Neuronal stem cell (in vitro differentiated cells): ENCODE data around the gene RELB.
A peak's percentile ranks its signal among the peaks of the same experiment; 100 is the strongest.

Source experiments
- DNase-seq: peaks from one replicate; pipeline ENCODE4 v3.0.0-alpha.2; 2013; ENCODE audit warnings: low spot score
- H2AFZ ChIP-seq: one replicate; pipeline ENCODE4 v1.6.1; 2013; ENCODE audit warnings: mild to moderate bottlenecking, low read length, inconsistent platforms
- H2AK5ac ChIP-seq: 2 replicates; pipeline ENCODE4 v1.6.1; 2013; ENCODE audit warnings: low read depth, mild to moderate bottlenecking, inconsistent platforms, low read length, moderate library complexity, mixed read lengths
- H2BK120ac ChIP-seq: 2 replicates; pipeline ENCODE4 v1.6.1; 2013; ENCODE audit warnings: low read depth, mild to moderate bottlenecking, inconsistent platforms, low read length, moderate library complexity, mixed read lengths
- H2BK12ac ChIP-seq: one replicate; pipeline ENCODE4 v1.6.1; 2013; ENCODE audit warnings: low read length, inconsistent platforms
- H2BK15ac ChIP-seq: 2 replicates; pipeline ENCODE4 v1.6.1; 2013; ENCODE audit warnings: mild to moderate bottlenecking, low read length, inconsistent platforms, mixed read lengths
- H2BK5ac ChIP-seq: one replicate; pipeline ENCODE4 v1.6.1; 2013; ENCODE audit warnings: inconsistent platforms, mild to moderate bottlenecking, low read length, moderate library complexity
- H3K14ac ChIP-seq: one replicate; pipeline ENCODE4 v1.6.1; 2013; ENCODE audit warnings: low read length, inconsistent platforms
- H3K18ac ChIP-seq: 2 replicates; pipeline ENCODE4 v1.6.1; 2013; ENCODE audit warnings: low read length, inconsistent platforms
- H3K23ac ChIP-seq: 2 replicates; pipeline ENCODE4 v1.6.1; 2013; ENCODE audit warnings: low read depth, mild to moderate bottlenecking, mixed read lengths, low read length, inconsistent platforms; ENCODE audit not compliant: poor library complexity
- H3K27ac ChIP-seq: replicated peaks from 3 replicates; pipeline ENCODE4 v1.5.1; 2013; ENCODE audit warnings: low read length, inconsistent platforms
- H3K27me3 ChIP-seq, 3 experiments: 2 replicates each; pipeline ENCODE4 v1.6.1; 2013; ENCODE audit warnings: low read length in 3 of 3, mild to moderate bottlenecking in 2 of 3, inconsistent platforms in 1 of 3, low read depth in 1 of 3, mixed read lengths in 1 of 3, moderate library complexity in 1 of 3; ENCODE audit not compliant: control insufficient read depth in 3 of 3, insufficient read depth in 3 of 3
- H3K36me3 ChIP-seq, 2 donors: replicated peaks in 1 of 2; 2 replicates each; pipeline ENCODE4 v1.6.1; 2013; ENCODE audit warnings: low read length in 2 of 2; ENCODE audit not compliant: control insufficient read depth in 2 of 2, insufficient read depth in 2 of 2
- H3K4ac ChIP-seq: 2 replicates; pipeline ENCODE4 v1.6.1; 2013; ENCODE audit warnings: inconsistent platforms, mild to moderate bottlenecking, low read length, moderate library complexity
- H3K4me1 ChIP-seq, 2 donors: 1 replicate in 1 of 2; 2 replicates in 1 of 2; pipeline ENCODE4 v1.6.1; 2013; ENCODE audit warnings: low read length in 2 of 2, low read depth in 1 of 2; ENCODE audit not compliant: control insufficient read depth in 2 of 2, insufficient read depth in 1 of 2
- H3K4me2 ChIP-seq: one replicate; pipeline ENCODE4 v1.6.1; 2013; ENCODE audit warnings: mild to moderate bottlenecking, low read length, inconsistent platforms; ENCODE audit not compliant: insufficient read depth, poor library complexity, severe bottlenecking
- H3K4me3 ChIP-seq, 2 donors: 2 replicates each; pipeline ENCODE4 v1.5.1; 2013; ENCODE audit warnings: low read length in 2 of 2, mild to moderate bottlenecking in 2 of 2, inconsistent platforms in 1 of 2, moderate library complexity in 1 of 2
- H3K79me1 ChIP-seq: one replicate; pipeline ENCODE4 v1.6.1; 2013; ENCODE audit warnings: low read depth, mild to moderate bottlenecking, inconsistent platforms, low read length, moderate library complexity
- H3K9ac ChIP-seq: one replicate; pipeline ENCODE4 v1.6.1; 2013; ENCODE audit warnings: mild to moderate bottlenecking, low read depth, low read length, inconsistent platforms; ENCODE audit not compliant: poor library complexity
- H3K9me3 ChIP-seq, 2 donors: replicated peaks in 1 of 2; 2 replicates each; pipeline versions ENCODE3 to v1.6.1; 2013; ENCODE audit warnings: low read length in 2 of 2, mild to moderate bottlenecking in 2 of 2, inconsistent platforms in 1 of 2, low read depth in 1 of 2, mixed read lengths in 1 of 2, moderate library complexity in 1 of 2; ENCODE audit not compliant: control insufficient read depth in 2 of 2, insufficient read depth in 1 of 2
- H4K8ac ChIP-seq: one replicate; pipeline ENCODE4 v1.6.1; 2013; ENCODE audit warnings: low read depth, mild to moderate bottlenecking, inconsistent platforms, low read length, moderate library complexity
- H4K91ac ChIP-seq: one replicate; pipeline ENCODE4 v1.6.1; 2013; ENCODE audit warnings: low read length, low read depth, mild to moderate bottlenecking, inconsistent platforms; ENCODE audit not compliant: poor library complexity
- WGBS, 2 donors: extraction: QIAGEN DNeasy Blood & Tissue Kit; methylation state at CpG; one replicate each; pipeline ENCODE4 v1.1.7; 2013; ENCODE audit warnings: missing lambda C conversion rate in 2 of 2, mixed read lengths in 1 of 2; ENCODE audit not compliant: insufficient read length in 2 of 2, insufficient replicate concordance in 1 of 2; ENCODE audit errors: extremely low coverage in 2 of 2; 5-methylcytosine and 5-hydroxymethylcytosine counted together

Gene RELB

DNA sequence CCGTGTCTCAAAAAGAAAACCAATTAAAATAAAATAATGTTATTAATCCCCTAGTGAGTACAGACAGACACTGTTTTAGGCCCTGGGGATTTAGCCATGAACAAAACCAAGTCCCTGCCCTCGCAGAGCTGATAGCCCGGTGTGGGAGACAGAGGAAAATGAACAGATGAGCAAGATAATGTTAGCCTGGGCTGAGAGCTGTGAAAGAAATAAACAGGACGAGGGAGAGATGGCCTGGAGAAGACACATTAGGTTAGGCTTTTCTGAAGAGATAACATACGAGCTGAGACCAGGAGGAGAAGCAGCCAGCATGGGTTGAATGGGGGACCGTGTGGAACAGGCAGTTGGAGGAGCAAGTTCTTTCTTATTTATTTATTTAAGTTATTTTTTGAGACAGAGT, 9.0 kb downstream of the RELB start:
- no peak overlapping the region for H3K18ac ChIP-seq
- no peak overlapping the region for H2AK5ac ChIP-seq
- H4K8ac ChIP-seq: no peak overlapping the region
- DNase-seq: no peak
- H3K4me1 ChIP-seq: no peaks in the 10 kb centered on the region
- no peak overlapping the region for H3K4ac ChIP-seq
- no peak overlapping the region for H2AFZ ChIP-seq
- no peaks in the 10 kb centered on the region for H3K27me3 ChIP-seq
- H2BK120ac ChIP-seq: no peak overlapping the region
- H2BK15ac ChIP-seq: no peak overlapping the region
- no peak overlapping the region for H3K23ac ChIP-seq
- no peak overlapping the region for H3K27ac ChIP-seq
- H3K79me1 ChIP-seq: peaks cover 2% of the 10 kb centered on the region
- no peak overlapping the region for H3K9ac ChIP-seq
- no peak overlapping the region for H2BK5ac ChIP-seq
- no CpG with 5 or more reads among the region's 6 CpGs for WGBS, 2 donors
- H3K14ac ChIP-seq: no peak overlapping the region
- no peak overlapping the region for H3K4me3 ChIP-seq
- no peak overlapping the region for H2BK12ac ChIP-seq
- H4K91ac ChIP-seq: no peak overlapping the region
- no peaks in the 10 kb centered on the region for H3K36me3 ChIP-seq
- H3K9me3 ChIP-seq: no peaks in the 10 kb centered on the region
- H3K4me2 ChIP-seq: no peak overlapping the region

DNA sequence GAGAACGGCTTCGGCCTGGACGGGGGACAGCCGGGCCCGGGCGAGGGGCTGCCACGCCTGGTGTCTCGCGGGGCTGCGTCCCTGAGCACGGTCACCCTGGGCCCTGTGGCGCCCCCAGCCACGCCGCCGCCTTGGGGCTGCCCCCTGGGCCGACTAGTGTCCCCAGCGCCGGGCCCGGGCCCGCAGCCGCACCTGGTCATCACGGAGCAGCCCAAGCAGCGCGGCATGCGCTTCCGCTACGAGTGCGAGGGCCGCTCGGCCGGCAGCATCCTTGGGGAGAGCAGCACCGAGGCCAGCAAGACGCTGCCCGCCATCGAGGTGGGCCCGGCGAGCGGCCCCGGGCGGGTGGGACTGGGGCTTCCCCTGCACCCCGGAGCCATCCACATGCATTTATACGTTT, 10.7 kb downstream of the RELB start:
- H3K4me3 ChIP-seq: no peak overlapping the region
- peaks cover 2% of the 10 kb centered on the region for H3K79me1 ChIP-seq
- H3K36me3 ChIP-seq: no peaks in the 10 kb centered on the region
- no peak overlapping the region for H4K91ac ChIP-seq
- WGBS, 2 donors: no CpG with 5 or more reads among the region's 42 CpGs
- H4K8ac ChIP-seq: no peak overlapping the region
- H3K14ac ChIP-seq: no peak overlapping the region
- H3K27ac ChIP-seq: no peak overlapping the region
- H3K23ac ChIP-seq: no peak overlapping the region
- H3K9ac ChIP-seq: no peak overlapping the region
- no peak overlapping the region for H2AFZ ChIP-seq
- no peak overlapping the region for H3K4ac ChIP-seq
- DNase-seq: no peak
- H3K4me1 ChIP-seq: no peaks in the 10 kb centered on the region
- H2BK120ac ChIP-seq: no peak overlapping the region
- H2BK5ac ChIP-seq: no peak overlapping the region
- no peaks in the 10 kb centered on the region for H3K9me3 ChIP-seq
- H3K18ac ChIP-seq: no peak overlapping the region
- H3K4me2 ChIP-seq: no peak overlapping the region
- H3K27me3 ChIP-seq: no peaks in the 10 kb centered on the region
- H2AK5ac ChIP-seq: no peak overlapping the region
- H2BK15ac ChIP-seq: no peak overlapping the region
- H2BK12ac ChIP-seq: no peak overlapping the region

DNA sequence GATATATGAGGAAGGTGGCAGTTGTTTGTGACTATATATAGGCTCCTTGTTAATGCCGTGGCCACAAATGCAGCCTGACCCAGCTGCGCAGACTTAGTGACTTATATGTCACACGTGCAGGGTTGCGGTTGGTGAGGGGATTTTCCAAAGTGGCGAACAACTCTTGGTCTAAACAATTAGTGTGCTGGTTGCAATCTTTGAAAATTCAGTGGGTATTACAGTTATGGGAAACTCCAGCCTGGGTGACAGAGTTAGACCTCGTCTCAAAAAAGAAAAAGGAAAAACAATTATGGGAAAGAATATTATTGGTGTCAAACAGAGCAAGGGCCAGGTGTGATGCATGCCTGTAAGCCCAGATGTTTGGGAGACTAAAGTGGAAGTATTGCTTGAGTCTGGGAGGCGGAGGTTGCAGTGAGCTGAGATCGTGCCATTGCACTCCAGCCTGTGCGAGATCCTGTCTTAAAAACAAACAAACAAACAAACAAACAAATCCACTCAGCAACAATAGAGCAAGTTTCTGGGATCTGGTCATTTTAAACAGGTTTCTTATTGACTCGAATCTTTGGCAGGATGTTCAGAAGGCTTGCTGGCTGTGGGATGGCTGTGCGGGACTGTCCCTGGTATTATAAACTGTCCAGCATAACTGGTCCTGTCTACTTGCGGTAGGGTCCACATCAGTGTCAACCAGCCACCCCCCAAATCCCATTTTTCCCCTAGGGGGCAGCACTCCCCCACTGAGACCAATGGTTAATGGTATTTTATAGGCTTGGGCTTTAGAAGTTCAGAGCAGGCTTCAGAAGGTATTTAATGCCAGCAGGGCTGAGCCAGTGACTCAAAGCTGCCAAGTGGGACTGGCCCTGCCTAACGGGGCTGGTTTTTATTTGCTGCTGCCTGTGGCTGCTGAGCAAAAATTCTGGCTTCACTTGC, 15.4 kb downstream of the RELB start:
- H3K79me1 ChIP-seq: peaks cover 2% of the 10 kb centered on the region
- H3K9me3 ChIP-seq: no peaks in the 10 kb centered on the region
- H2AK5ac ChIP-seq: no peak overlapping the region
- no peak overlapping the region for H3K18ac ChIP-seq
- peak; percentile 51 for DNase-seq
- no peak overlapping the region for H3K27ac ChIP-seq
- H3K27me3 ChIP-seq: no peaks in the 10 kb centered on the region
- no peak overlapping the region for H3K14ac ChIP-seq
- WGBS, 2 donors: no CpG with 5 or more reads among the region's 13 CpGs
- no peak overlapping the region for H4K8ac ChIP-seq
- H2BK5ac ChIP-seq: no peak overlapping the region
- H3K4ac ChIP-seq: no peak overlapping the region
- no peaks in the 10 kb centered on the region for H3K36me3 ChIP-seq
- no peak overlapping the region for H2BK15ac ChIP-seq
- H3K4me1 ChIP-seq: no peaks in the 10 kb centered on the region
- H2BK120ac ChIP-seq: no peak overlapping the region
- no peak overlapping the region for H3K4me3 ChIP-seq
- H4K91ac ChIP-seq: no peak overlapping the region
- no peak overlapping the region for H3K4me2 ChIP-seq
- H3K23ac ChIP-seq: no peak overlapping the region
- H3K9ac ChIP-seq: no peak overlapping the region
- H2BK12ac ChIP-seq: no peak overlapping the region
- no peak overlapping the region for H2AFZ ChIP-seq

DNA sequence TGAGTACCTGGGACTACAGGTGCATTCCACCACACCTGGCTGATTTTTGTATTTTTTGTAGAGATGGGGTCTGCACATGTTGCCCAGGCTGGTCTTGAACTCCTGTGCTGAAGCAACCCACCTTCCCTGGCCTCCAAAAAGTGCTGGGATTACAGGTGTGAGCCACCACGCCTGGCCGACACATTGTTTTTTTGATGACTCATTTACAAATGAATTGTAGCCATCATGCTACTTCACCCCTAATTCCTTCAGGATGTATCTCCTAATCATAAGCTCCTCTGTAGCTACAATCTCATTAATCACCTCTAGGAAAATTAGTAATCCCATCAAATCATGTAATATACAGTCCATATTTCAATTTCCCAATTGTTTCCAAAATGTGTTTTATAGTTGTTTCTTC, 17.9 kb downstream of the RELB start:
- no CpG with 5 or more reads among the region's 2 CpGs for WGBS, 2 donors
- Histone ChIP-seq H4K91ac (no peak overlapping the region), H3K4me2 (no peak overlapping the region), H3K27me3 (no peaks in the 10 kb centered on the region), H2AK5ac (no peak overlapping the region), H3K23ac (no peak overlapping the region), H3K9ac (no peak overlapping the region), H3K9me3 (no peaks in the 10 kb centered on the region), H3K4me1 (no peaks in the 10 kb centered on the region), H2BK5ac (no peak overlapping the region), H3K27ac (no peak overlapping the region), H3K4ac (no peak overlapping the region), H3K18ac (no peak overlapping the region), H4K8ac (no peak overlapping the region), H2BK15ac (no peak overlapping the region), H3K36me3 (no peaks in the 10 kb centered on the region), H2AFZ (no peak overlapping the region), H3K4me3 (no peak overlapping the region), H2BK120ac (no peak overlapping the region), H3K79me1 (no peaks in the 10 kb centered on the region), H2BK12ac (no peak overlapping the region), H3K14ac (no peak overlapping the region)
- no peak for DNase-seq
